GM10248 (cell line): ENCODE data around the gene NUMB.

Source experiments
- CTCF ChIA-PET: fragments of 300-600 bp; sonication (Branson Sonifier 250); formaldehyde crosslinking; extraction: SDS; loops from one replicate; lab custom pipeline; 2021; ENCODE audit warnings: antibody characterized with exemption; lab: Yijun Ruan, JAX
- POLR2A ChIA-PET: fragments of 350-650 bp; sonication (Branson Sonifier 250); formaldehyde crosslinking; extraction: SDS; loops from one replicate; lab custom pipeline; 2020; ENCODE audit warnings: antibody characterized with exemption; lab: Yijun Ruan, JAX
- DNase-seq: peaks from one replicate; pipeline ENCODE4 v3.0.0; 2012; ENCODE audit errors: extremely low spot score
- CTCF ChIP-seq: IDR thresholded peaks from 2 replicates; pipeline ENCODE4 v1.5.1; 2012; ENCODE audit warnings: mild to moderate bottlenecking, low read depth; ENCODE audit errors: extremely low read depth, missing control alignments, control extremely low read depth

Gene NUMB

GRCh38 chr14:73455294-73455693 lies 3.1 kb downstream of the NUMB start:
- CTCF ChIA-PET: interaction anchor here (0.8 to 1.2 kb wide), 2 partner anchors 12 to 17 kb away, joined by 4 to 6 read pairs; no protein-coding TSS in a partner anchor
- POLR2A ChIA-PET: interaction anchor here (0.6 kb wide), 1 partner anchor 50 kb away, joined by 6 read pairs; no protein-coding TSS in a partner anchor
- no peak for DNase-seq
- no peak for TF ChIP-seq CTCF

- no peak for TF ChIP-seq CTCF
- ChIA-PET POLR2A (interaction anchor here (0.7 kb wide), 1 partner anchor 11 kb away, joined by 4 read pairs; no protein-coding TSS in a partner anchor), CTCF (interaction anchor here (0.9 to 1.9 kb wide), 3 partner anchors 15 to 25 kb away, joined by 3 to 6 read pairs (median 3); no protein-coding TSS in a partner anchor)
- no peak for DNase-seq
Measured at GRCh38 chr14:73452341-73453186, 5.8 kb downstream of the NUMB start.

- DNase-seq: no peak
- TF ChIP-seq CTCF: no peak
- CTCF ChIA-PET: interaction anchor here (0.8 to 2.3 kb wide), 5 partner anchors 9 to 212 kb away, joined by 3 to 6 read pairs (median 4); no protein-coding TSS in a partner anchor
- POLR2A ChIA-PET: no interaction called here
Measured at GRCh38 chr14:73443758-73444157, 14.6 kb downstream of the NUMB start.

DNA sequence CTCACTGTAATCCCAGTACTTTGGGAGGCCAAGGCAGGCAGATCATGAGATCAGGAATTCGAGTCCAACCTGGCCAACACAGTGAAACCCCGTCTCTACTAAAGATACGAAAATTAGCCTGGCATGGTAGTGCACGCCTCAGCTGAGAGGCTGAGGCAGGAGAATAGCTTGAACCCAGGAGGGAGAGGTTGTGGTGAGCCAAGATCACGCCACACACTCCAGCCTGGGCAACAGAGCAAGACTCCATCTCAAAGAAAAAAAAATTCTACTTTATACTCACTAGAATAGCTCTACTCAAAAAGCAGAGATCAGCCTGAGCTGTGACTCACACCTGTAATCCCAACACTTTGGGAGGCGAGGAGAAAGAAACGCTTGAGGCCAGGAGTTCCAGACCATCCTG lies 17.1 kb downstream of the NUMB start:
- TF ChIP-seq CTCF: no peak
- POLR2A ChIA-PET: interaction anchor here (0.5 to 0.7 kb wide), 4 partner anchors 15 to 878 kb away, joined by 3 to 9 read pairs (median 5); partner anchors contain the start of genes ACOT2 and ZNF410
- no peak for DNase-seq
- CTCF ChIA-PET: interaction anchor here (0.9 to 1.3 kb wide), 3 partner anchors 31 to 131 kb away, joined by 3 to 4 read pairs (median 3); no protein-coding TSS in a partner anchor

- no peak for TF ChIP-seq CTCF
- no peak for DNase-seq
- POLR2A ChIA-PET: no interaction called here
- CTCF ChIA-PET: no interaction called here
Measured at GRCh38 chr14:73438993-73439392, 19.4 kb downstream of the NUMB start.

DNA sequence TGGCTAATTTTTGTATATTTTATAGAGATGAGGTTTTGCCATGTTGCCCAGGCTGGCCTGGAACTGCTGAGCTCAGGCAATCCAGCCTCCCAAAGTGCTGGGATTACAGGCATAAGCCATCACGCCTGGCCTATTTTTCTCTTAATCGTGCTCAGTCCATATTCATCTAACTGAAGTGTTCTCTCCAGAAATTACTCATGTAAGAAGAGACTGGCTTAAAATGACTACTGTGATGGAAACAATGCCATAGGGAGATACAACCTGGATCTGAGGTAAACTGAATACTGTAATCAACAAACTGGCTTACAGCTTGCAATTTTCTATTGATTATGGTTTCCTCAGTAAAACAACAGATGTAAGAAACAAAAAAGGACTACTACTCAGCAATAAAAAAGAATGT lies 21.1 kb downstream of the NUMB start:
- CTCF ChIA-PET: interaction anchor here (1.0 to 1.5 kb wide), 4 partner anchors 8 to 20 kb away, joined by 3 to 5 read pairs (median 4); partner anchors contain the start of gene NUMB
- TF ChIP-seq CTCF: no peak
- POLR2A ChIA-PET: no interaction called here
- no peak for DNase-seq
